ENCODE measurements around the gene FXYD2.

Gene FXYD2

GRCh38 chr11:117834838-117835443, 10.4 kb upstream of the FXYD2 start:
- DNase-seq: no peak

- no peak for DNase-seq
Measured at GRCh38 chr11:117834068-117834810, 9.7 kb upstream of the FXYD2 start.

- peak; percentile 100 for DNase-seq
Measured at GRCh38 chr11:117833401-117833891, 8.9 kb upstream of the FXYD2 start.

GRCh38 chr11:117832511-117832910, 8.0 kb upstream of the FXYD2 start:
- no peak for DNase-seq

- no peak for DNase-seq
Measured at GRCh38 chr11:117831661-117832415, 7.3 kb upstream of the FXYD2 start.

- no peak for DNase-seq
Measured at GRCh38 chr11:117830674-117831351, 6.3 kb upstream of the FXYD2 start.

- no peak for DNase-seq
Measured at GRCh38 chr11:117830072-117830471, 5.5 kb upstream of the FXYD2 start.

GRCh38 chr11:117829369-117829725, 4.8 kb upstream of the FXYD2 start:
- no peak for DNase-seq

- no peak for DNase-seq
Measured at GRCh38 chr11:117828611-117829368, 4.2 kb upstream of the FXYD2 start.

- peak; percentile 33 for DNase-seq
Measured at GRCh38 chr11:117827521-117828511, 3.3 kb upstream of the FXYD2 start.

GRCh38 chr11:117826832-117827231, 2.3 kb upstream of the FXYD2 start:
- DNase-seq: no peak

GRCh38 chr11:117826190-117826570, 1.6 kb upstream of the FXYD2 start:
- no peak for DNase-seq

- no peak for DNase-seq
Measured at GRCh38 chr11:117825538-117826189, 1.1 kb upstream of the FXYD2 start.

GRCh38 chr11:117823946-117824420, 561 bp downstream of the FXYD2 start:
- no peak for DNase-seq

GRCh38 chr11:117823294-117823945, 1.1 kb downstream of the FXYD2 start:
- DNase-seq: no peak

- peak; percentile 10 for DNase-seq
Measured at GRCh38 chr11:117822074-117823033, 2.2 kb downstream of the FXYD2 start.

- no peak for DNase-seq
Measured at GRCh38 chr11:117821431-117821830, 3.1 kb downstream of the FXYD2 start.

- no peak for DNase-seq
Measured at GRCh38 chr11:117820516-117820915, 4.0 kb downstream of the FXYD2 start.

- DNase-seq: peak; percentile 95
Measured at GRCh38 chr11:117820071-117820470, 4.5 kb downstream of the FXYD2 start.
